ENCODE results near the gene ABCA4.

ABCA4 gene

DNA sequence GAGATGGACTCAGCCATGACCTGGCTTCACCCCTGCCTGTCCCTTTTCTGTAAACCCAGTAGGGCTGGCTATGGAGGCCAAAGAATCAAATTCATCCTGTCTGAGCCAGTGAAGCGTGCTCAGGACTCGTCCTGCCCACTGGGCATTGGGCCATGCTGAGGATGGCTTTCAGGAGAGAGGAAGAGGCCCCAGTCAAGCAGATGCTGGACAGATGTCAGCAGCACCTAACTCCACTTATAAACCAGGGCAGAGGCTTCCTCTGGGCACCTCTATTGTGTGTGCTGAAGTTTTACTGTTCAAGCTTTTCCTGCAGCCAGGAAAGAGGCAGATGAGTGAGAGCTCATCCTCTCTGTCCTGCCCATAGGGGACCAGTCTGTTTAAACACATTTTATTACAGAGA lies 114.3 kb downstream of the ABCA4 start:
- TF ChIP-seq TCF4 (CRISPR knock-in tag; IDR thresholded peaks at IDR 0.05; ENCODE audit: borderline replicate concordance) (no peak), TOX (CRISPR knock-in tag; IDR thresholded peaks at IDR 0.05; ENCODE audit: borderline replicate concordance) (no peak), ESRRG (CRISPR knock-in tag; IDR thresholded peaks at IDR 0.05) (no peak), GLIS3 (CRISPR knock-in tag; IDR thresholded peaks at IDR 0.05) (no peak), BACH2 (CRISPR knock-in tag; IDR thresholded peaks at IDR 0.05; ENCODE audit: borderline replicate concordance) (no peak), ZNF70 (CRISPR knock-in tag; IDR thresholded peaks at IDR 0.05) (no peak)
- ATAC-seq, result no peak

DNA sequence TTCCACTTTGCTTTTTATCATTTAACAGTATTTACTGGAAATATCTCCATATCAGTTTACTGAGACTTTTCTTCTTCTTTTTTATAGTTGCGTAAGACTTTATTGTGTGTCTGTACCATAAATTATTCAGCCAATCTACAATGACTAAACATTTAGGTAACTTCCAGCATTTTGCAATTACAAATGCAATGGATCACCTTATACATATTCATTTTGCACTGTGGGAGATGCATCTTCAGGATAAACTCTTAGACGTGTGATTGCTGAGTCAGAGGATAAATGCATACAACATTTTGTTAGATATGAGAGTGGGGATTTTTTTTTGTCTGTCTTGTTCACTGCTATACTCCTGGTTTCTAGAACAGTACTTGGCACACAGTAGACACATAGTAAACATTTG lies 116.0 kb downstream of the ABCA4 start:
- no peak for ATAC-seq
- TF ChIP-seq ZC3H10 (CRISPR knock-in tag; IDR thresholded peaks at IDR 0.05) (no peak), ZNF565 (CRISPR knock-in tag; conservative IDR thresholded peaks at IDR 0.05; ENCODE audit: low read depth) (no peak), CSDC2 (CRISPR knock-in tag; IDR thresholded peaks at IDR 0.05) (no peak), OSR1 (CRISPR knock-in tag; IDR thresholded peaks at IDR 0.05) (no peak), BACH2 (CRISPR knock-in tag; IDR thresholded peaks at IDR 0.05; ENCODE audit: borderline replicate concordance) (no peak), ZFP3 (CRISPR knock-in tag; IDR thresholded peaks at IDR 0.05) (no peak), PPARA (CRISPR knock-in tag; IDR thresholded peaks at IDR 0.05; ENCODE audit: borderline replicate concordance) (no peak), ESRRG (CRISPR knock-in tag; IDR thresholded peaks at IDR 0.05) (no peak), TCF4 (CRISPR knock-in tag; IDR thresholded peaks at IDR 0.05; ENCODE audit: borderline replicate concordance) (no peak), TOX (CRISPR knock-in tag; IDR thresholded peaks at IDR 0.05; ENCODE audit: borderline replicate concordance) (no peak), ZFP30 (CRISPR knock-in tag; IDR thresholded peaks at IDR 0.05) (no peak), GLIS3 (CRISPR knock-in tag; IDR thresholded peaks at IDR 0.05) (no peak), ZNF70 (CRISPR knock-in tag; IDR thresholded peaks at IDR 0.05) (no peak), SNAI2 (CRISPR knock-in tag; IDR thresholded peaks at IDR 0.05) (no peak), ARNTL (CRISPR knock-in tag; IDR thresholded peaks at IDR 0.05; ENCODE audit: borderline replicate concordance, low read depth) (no peak), ISL1 (CRISPR knock-in tag; IDR thresholded peaks at IDR 0.05) (no peak)
- TF ChIP-seq, protein P1, sequence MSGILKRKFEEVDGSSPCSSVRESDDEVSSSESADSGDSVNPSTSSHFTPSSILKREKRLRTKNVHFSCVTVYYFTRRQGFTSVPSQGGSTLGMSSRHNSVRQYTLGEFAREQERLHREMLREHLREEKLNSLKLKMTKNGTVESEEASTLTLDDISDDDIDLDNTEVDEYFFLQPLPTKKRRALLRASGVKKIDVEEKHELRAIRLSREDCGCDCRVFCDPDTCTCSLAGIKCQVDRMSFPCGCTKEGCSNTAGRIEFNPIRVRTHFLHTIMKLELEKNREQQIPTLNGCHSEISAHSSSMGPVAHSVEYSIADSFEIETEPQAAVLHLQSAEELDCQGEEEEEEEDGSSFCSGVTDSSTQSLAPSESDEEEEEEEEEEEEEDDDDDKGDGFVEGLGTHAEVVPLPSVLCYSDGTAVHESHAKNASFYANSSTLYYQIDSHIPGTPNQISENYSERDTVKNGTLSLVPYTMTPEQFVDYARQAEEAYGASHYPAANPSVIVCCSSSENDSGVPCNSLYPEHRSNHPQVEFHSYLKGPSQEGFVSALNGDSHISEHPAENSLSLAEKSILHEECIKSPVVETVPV (CRISPR knock-in tag; IDR thresholded peaks at IDR 0.05), result no peak
- TF ChIP-seq, protein P2, sequence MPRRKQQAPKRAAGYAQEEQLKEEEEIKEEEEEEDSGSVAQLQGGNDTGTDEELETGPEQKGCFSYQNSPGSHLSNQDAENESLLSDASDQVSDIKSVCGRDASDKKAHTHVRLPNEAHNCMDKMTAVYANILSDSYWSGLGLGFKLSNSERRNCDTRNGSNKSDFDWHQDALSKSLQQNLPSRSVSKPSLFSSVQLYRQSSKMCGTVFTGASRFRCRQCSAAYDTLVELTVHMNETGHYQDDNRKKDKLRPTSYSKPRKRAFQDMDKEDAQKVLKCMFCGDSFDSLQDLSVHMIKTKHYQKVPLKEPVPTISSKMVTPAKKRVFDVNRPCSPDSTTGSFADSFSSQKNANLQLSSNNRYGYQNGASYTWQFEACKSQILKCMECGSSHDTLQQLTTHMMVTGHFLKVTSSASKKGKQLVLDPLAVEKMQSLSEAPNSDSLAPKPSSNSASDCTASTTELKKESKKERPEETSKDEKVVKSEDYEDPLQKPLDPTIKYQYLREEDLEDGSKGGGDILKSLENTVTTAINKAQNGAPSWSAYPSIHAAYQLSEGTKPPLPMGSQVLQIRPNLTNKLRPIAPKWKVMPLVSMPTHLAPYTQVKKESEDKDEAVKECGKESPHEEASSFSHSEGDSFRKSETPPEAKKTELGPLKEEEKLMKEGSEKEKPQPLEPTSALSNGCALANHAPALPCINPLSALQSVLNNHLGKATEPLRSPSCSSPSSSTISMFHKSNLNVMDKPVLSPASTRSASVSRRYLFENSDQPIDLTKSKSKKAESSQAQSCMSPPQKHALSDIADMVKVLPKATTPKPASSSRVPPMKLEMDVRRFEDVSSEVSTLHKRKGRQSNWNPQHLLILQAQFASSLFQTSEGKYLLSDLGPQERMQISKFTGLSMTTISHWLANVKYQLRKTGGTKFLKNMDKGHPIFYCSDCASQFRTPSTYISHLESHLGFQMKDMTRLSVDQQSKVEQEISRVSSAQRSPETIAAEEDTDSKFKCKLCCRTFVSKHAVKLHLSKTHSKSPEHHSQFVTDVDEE (CRISPR knock-in tag; IDR thresholded peaks at IDR 0.05), result no peak
- TF ChIP-seq, protein P3, sequence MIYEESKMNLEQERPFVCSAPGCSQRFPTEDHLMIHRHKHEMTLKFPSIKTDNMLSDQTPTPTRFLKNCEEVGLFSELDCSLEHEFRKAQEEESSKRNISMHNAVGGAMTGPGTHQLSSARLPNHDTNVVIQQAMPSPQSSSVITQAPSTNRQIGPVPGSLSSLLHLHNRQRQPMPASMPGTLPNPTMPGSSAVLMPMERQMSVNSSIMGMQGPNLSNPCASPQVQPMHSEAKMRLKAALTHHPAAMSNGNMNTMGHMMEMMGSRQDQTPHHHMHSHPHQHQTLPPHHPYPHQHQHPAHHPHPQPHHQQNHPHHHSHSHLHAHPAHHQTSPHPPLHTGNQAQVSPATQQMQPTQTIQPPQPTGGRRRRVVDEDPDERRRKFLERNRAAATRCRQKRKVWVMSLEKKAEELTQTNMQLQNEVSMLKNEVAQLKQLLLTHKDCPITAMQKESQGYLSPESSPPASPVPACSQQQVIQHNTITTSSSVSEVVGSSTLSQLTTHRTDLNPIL (CRISPR knock-in tag; IDR thresholded peaks at IDR 0.05; ENCODE audit: low read depth), result no peak
- TF ChIP-seq, protein P4, sequence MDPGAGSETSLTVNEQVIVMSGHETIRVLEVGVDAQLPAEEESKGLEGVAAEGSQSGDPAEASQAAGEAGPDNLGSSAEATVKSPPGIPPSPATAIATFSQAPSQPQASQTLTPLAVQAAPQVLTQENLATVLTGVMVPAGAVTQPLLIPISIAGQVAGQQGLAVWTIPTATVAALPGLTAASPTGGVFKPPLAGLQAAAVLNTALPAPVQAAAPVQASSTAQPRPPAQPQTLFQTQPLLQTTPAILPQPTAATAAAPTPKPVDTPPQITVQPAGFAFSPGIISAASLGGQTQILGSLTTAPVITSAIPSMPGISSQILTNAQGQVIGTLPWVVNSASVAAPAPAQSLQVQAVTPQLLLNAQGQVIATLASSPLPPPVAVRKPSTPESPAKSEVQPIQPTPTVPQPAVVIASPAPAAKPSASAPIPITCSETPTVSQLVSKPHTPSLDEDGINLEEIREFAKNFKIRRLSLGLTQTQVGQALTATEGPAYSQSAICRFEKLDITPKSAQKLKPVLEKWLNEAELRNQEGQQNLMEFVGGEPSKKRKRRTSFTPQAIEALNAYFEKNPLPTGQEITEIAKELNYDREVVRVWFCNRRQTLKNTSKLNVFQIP (CRISPR knock-in tag; IDR thresholded peaks at IDR 0.05; ENCODE audit: borderline replicate concordance, low read depth), result no peak

DNA sequence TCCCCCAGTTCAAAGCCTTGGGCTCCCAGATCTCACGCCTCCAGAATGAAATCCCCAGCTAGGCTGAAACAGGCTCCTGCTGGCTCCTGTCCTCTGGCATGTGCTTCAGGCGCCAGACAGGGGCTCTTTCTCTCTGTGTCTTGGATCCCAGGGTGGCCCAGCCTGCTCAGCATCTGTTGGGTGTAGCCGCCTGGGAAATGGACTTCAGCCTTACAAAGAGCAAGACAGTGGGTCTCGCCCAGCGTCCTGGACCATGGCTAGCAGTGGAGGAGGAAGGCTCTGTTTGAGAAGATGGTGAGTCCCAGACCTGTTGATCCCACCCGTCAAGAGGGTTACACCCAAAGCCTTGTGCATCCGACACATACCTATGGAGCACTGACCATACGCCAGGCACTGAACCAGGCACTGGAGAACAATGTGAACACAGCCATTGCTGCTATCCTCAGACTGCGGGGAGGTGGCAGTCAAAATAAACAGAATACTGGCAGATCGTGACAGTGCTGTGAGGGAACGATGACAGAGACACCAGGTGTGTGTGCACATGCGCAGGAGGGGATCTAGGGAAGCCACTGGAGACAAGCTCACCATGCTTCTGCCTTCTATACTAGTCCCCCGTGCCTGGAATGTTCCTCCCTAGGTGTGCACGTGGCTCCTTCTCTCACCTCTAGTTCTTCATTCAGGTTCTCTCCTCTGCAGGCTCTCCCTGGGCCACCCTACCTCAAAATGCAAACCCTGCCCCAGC lies 118.7 kb downstream of the ABCA4 start:
- no peak for ATAC-seq
- TF ChIP-seq ZFP30 (CRISPR knock-in tag; IDR thresholded peaks at IDR 0.05) (no peak), ZNF8 (CRISPR knock-in tag; IDR thresholded peaks at IDR 0.05) (no peak), ISL1 (CRISPR knock-in tag; IDR thresholded peaks at IDR 0.05) (no peak), SNAI2 (CRISPR knock-in tag; IDR thresholded peaks at IDR 0.05) (no peak), BACH2 (CRISPR knock-in tag; IDR thresholded peaks at IDR 0.05; ENCODE audit: borderline replicate concordance) (no peak), ZFP3 (CRISPR knock-in tag; IDR thresholded peaks at IDR 0.05) (no peak), ESRRG (CRISPR knock-in tag; IDR thresholded peaks at IDR 0.05) (no peak)
- TF ChIP-seq, protein P2 (CRISPR knock-in tag; IDR thresholded peaks at IDR 0.05), result no peak
- TF ChIP-seq, protein P3 (CRISPR knock-in tag; IDR thresholded peaks at IDR 0.05; ENCODE audit: low read depth), result no peak
- TF ChIP-seq, protein P5, sequence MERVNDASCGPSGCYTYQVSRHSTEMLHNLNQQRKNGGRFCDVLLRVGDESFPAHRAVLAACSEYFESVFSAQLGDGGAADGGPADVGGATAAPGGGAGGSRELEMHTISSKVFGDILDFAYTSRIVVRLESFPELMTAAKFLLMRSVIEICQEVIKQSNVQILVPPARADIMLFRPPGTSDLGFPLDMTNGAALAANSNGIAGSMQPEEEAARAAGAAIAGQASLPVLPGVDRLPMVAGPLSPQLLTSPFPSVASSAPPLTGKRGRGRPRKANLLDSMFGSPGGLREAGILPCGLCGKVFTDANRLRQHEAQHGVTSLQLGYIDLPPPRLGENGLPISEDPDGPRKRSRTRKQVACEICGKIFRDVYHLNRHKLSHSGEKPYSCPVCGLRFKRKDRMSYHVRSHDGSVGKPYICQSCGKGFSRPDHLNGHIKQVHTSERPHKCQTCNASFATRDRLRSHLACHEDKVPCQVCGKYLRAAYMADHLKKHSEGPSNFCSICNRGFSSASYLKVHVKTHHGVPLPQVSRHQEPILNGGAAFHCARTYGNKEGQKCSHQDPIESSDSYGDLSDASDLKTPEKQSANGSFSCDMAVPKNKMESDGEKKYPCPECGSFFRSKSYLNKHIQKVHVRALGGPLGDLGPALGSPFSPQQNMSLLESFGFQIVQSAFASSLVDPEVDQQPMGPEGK (CRISPR knock-in tag; IDR thresholded peaks at IDR 0.05; ENCODE audit: borderline replicate concordance), result no peak

Measured in SK-N-SH treated with all-trans-retinoic acid at 6 μM for 48 hours (cell line).